Natural killer cell (primary cell): Measurements from ENCODE around the gene GTPBP2. TPM values are rescaled to one million over a fixed set of nuclear protein-coding genes. Genes with fewer than 3 reads are reported as not detected.

Experiments
- ATAC-seq, 3 donors: fragments of 150-1000 bp in 2 of 3; fragments of 200-7000 bp in 1 of 3; cut with Tn5 transposase; 1 replicate in 1 of 3; 2 replicates in 2 of 3; pipeline ENCODE4 v1.10.0; 2021; ENCODE audit warnings: mild to moderate bottlenecking in 2 of 3, moderate library complexity in 2 of 3
- DNase-seq, 2 donors: peaks; one replicate each; pipeline versions ENCODE4 v3.0.0 to v3.0.0-alpha.2; 2013 to 2021; ENCODE audit warnings: mixed read lengths in 1 of 2
- H3K27ac ChIP-seq: one replicate; pipeline ENCODE4 v1.5.1; 2013; ENCODE audit warnings: mild to moderate bottlenecking, low read length
- H3K27me3 ChIP-seq: one replicate; pipeline ENCODE4 v1.6.1; 2013; ENCODE audit warnings: low read length; ENCODE audit not compliant: control insufficient read depth, insufficient read depth
- H3K36me3 ChIP-seq: one replicate; pipeline ENCODE4 v1.6.1; 2013; ENCODE audit warnings: low read length; ENCODE audit not compliant: control insufficient read depth, insufficient read depth
- H3K4me1 ChIP-seq: one replicate; pipeline ENCODE4 v1.6.1; 2013; ENCODE audit warnings: low read length; ENCODE audit not compliant: control insufficient read depth, insufficient read depth
- H3K4me3 ChIP-seq: one replicate; pipeline ENCODE4 v1.5.1; 2013; ENCODE audit warnings: low read length
- H3K9me3 ChIP-seq: one replicate; pipeline ENCODE4 v1.6.1; 2013; ENCODE audit warnings: low read length; ENCODE audit not compliant: control insufficient read depth, insufficient read depth
- H3K27ac Mint-ChIP-seq, 2 donors: one replicate each; pipeline ENCODE4 v1.8.0; 2022; ENCODE audit warnings: mild to moderate bottlenecking in 2 of 2, mixed read lengths in 2 of 2, moderate library complexity in 1 of 2
- H3K27me3 Mint-ChIP-seq, 2 donors: one replicate each; pipeline ENCODE4 v1.8.0; 2022; ENCODE audit warnings: low read depth in 2 of 2, mixed read lengths in 2 of 2
- H3K36me3 Mint-ChIP-seq: one replicate; pipeline ENCODE4 v1.8.0; 2022; ENCODE audit warnings: mixed read lengths
- H3K4me1 Mint-ChIP-seq, 2 donors: one replicate each; pipeline ENCODE4 v1.8.0; 2022; ENCODE audit warnings: mixed read lengths in 2 of 2
- H3K4me3 Mint-ChIP-seq: one replicate; pipeline ENCODE4 v1.8.0; 2022; ENCODE audit warnings: mild to moderate bottlenecking, moderate library complexity, mixed read lengths
- H3K9me3 Mint-ChIP-seq, 2 donors: one replicate each; pipeline ENCODE4 v1.8.0; 2022; ENCODE audit warnings: mixed read lengths in 2 of 2
- WGBS: methylation state at CpG from one replicate; pipeline ENCODE4 v1.1.7; 2013; ENCODE audit warnings: missing lambda C conversion rate; ENCODE audit not compliant: insufficient coverage; 5-methylcytosine and 5-hydroxymethylcytosine counted together
- intact Hi-C: fragments of 100-400 bp; cut with micrococcal nuclease; formaldehyde crosslinking; loops from one replicate; pipeline ENCODE4 v1.14.2; 2022
- total RNA-seq, 4 donors: library from RNA; stranded (reverse); fragments of 120-200 nt in 1 of 4; gene quantifications; one replicate each; pipeline versions ENCODE4 v1.2.3 to v1.2.4, GENCODE V29; 2013 to 2022
- TF ChIP-seq, protein P1 (sequence below): fragments of 200-600 bp; IDR thresholded peaks from one replicate; pipeline ENCODE4 v1.8.0; 2022; ENCODE audit warnings: antibody characterized with exemption

Gene GTPBP2
- total RNA-seq, 3 donors from 2014 or later (not counting 1 experiment from before 2014, with no cell fraction given) = 56.5 to 71.7 (median 69.3) TPM

DNA sequence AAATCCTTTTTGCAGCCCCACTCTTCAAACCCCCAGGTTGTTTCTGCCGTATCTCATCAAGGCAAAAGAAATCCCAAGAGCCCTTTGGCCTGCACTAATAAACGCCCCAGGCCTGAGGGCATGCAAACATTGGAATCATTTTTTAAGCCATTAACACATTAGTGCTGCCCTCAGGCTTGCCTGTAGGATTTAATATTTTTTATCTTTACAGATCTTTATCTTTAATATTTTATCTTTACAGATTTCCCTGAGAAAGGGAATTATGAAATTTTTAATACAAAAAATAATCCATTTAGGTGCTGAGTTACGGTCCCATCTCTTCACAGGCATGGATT, 14.7 kb downstream of the GTPBP2 start:
- 85% methylated on average over 2 of the region's 3 CpGs for WGBS

DNA sequence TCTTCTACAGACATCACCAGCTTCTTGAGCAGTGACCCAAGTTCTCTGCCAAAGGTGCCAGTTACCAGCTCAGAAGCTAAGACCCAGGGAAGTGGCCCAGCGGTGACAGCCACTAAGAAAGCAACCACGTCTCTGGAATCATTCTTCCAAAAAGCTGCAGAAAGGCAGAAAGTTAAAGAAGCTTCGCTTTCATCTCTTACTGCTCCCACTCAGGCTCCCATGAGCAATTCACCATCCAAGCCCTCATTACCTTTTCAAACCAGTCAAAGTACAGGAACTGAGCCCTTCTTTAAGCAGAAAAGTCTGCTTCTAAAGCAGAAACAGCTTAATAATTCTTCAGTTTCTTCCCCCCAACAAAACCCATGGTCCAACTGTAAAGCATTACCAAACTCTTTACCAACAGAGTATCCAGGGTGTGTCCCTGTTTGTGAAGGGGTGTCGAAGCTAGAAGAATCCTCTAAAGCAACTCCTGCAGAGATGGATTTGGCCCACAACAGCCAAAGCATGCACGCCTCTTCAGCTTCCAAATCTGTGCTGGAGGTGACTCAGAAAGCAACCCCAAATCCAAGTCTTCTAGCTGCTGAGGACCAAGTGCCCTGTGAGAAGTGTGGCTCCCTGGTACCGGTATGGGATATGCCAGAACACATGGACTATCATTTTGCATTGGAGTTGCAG, 15.2 kb downstream of the GTPBP2 start:
- Histone ChIP-seq H3K4me3 (no peak overlapping the region), H3K36me3 (peaks cover 31% of the 10 kb centered on the region), H3K27me3 (no peaks in the 10 kb centered on the region), H3K4me1 (no peaks in the 10 kb centered on the region), H3K27ac (no peak overlapping the region), H3K9me3 (no peaks in the 10 kb centered on the region)
- H3K27ac Mint-ChIP-seq = no peak overlapping the region
- DNase-seq = no peak
- ATAC-seq = no peak
- H3K36me3 Mint-ChIP-seq = peaks cover 6% of the 10 kb centered on the region
- no peak overlapping the region for H3K4me3 Mint-ChIP-seq
- intact Hi-C loops = no loop called here
- TF ChIP-seq, protein P1, sequence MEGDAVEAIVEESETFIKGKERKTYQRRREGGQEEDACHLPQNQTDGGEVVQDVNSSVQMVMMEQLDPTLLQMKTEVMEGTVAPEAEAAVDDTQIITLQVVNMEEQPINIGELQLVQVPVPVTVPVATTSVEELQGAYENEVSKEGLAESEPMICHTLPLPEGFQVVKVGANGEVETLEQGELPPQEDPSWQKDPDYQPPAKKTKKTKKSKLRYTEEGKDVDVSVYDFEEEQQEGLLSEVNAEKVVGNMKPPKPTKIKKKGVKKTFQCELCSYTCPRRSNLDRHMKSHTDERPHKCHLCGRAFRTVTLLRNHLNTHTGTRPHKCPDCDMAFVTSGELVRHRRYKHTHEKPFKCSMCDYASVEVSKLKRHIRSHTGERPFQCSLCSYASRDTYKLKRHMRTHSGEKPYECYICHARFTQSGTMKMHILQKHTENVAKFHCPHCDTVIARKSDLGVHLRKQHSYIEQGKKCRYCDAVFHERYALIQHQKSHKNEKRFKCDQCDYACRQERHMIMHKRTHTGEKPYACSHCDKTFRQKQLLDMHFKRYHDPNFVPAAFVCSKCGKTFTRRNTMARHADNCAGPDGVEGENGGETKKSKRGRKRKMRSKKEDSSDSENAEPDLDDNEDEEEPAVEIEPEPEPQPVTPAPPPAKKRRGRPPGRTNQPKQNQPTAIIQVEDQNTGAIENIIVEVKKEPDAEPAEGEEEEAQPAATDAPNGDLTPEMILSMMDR = no peak
- no peaks in the 10 kb centered on the region for H3K27me3 Mint-ChIP-seq
- WGBS = 98% methylated on average over 6 of the region's 6 CpGs
- peaks cover 0 to 5% of the 10 kb centered on the region in 2 donors for H3K4me1 Mint-ChIP-seq
- H3K9me3 Mint-ChIP-seq = no peaks in the 10 kb centered on the region

More for the DNA sequence above, 14.7 kb downstream of the GTPBP2 start:
- Histone ChIP-seq H3K4me1 (no peaks in the 10 kb centered on the region), H3K9me3 (no peaks in the 10 kb centered on the region), H3K27ac (no peak overlapping the region), H3K4me3 (no peak overlapping the region), H3K36me3 (peaks cover 31% of the 10 kb centered on the region), H3K27me3 (no peaks in the 10 kb centered on the region)
- Mint-ChIP-seq H3K4me3 (no peak overlapping the region), H3K9me3 (no peaks in the 10 kb centered on the region), H3K27ac (no peak overlapping the region), H3K27me3 (no peaks in the 10 kb centered on the region), H3K36me3 (peaks cover 6% of the 10 kb centered on the region), H3K4me1 (peaks cover 0 to 5% of the 10 kb centered on the region in 2 donors)
- intact Hi-C loops = no loop called here
- ATAC-seq (no peak), DNase-seq (no peak)
- TF ChIP-seq, protein P1 = no peak

DNA sequence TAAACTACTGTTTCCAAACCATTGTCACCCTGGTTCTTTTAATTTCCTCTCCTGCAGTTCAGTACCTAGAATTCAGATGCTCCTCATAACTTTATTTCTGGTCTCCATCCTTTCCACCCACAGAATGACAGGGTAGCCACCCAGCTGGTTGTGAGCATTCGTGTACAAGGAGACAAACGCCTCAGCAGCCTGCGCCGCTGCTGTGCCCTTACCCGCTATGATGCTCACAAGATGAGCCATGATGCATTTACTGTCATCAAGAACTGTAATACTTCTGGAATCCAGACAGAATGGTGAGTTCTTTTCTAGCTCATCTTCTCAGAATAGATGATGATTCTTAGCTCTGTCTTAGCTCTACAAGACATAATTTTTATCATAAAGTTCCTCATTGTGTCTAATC, 18.6 kb downstream of the GTPBP2 start:
- Histone ChIP-seq H3K4me1 (peaks cover 3% of the 10 kb centered on the region), H3K4me3 (no peak overlapping the region), H3K36me3 (peaks cover 35% of the 10 kb centered on the region), H3K27me3 (no peaks in the 10 kb centered on the region), H3K27ac (no peak overlapping the region), H3K9me3 (no peaks in the 10 kb centered on the region)
- DNase-seq = no peak
- H3K4me3 Mint-ChIP-seq = no peak overlapping the region
- intact Hi-C loops = no loop called here
- no peaks in the 10 kb centered on the region for H3K9me3 Mint-ChIP-seq
- H3K27ac Mint-ChIP-seq = no peak overlapping the region
- WGBS = 99% methylated on average over 5 of the region's 5 CpGs
- peaks cover 5 to 10% of the 10 kb centered on the region in 2 donors for H3K4me1 Mint-ChIP-seq
- ATAC-seq = no peak
- H3K36me3 Mint-ChIP-seq = peaks cover 12% of the 10 kb centered on the region
- no peaks in the 10 kb centered on the region for H3K27me3 Mint-ChIP-seq
- TF ChIP-seq, protein P1 = no peak

DNA sequence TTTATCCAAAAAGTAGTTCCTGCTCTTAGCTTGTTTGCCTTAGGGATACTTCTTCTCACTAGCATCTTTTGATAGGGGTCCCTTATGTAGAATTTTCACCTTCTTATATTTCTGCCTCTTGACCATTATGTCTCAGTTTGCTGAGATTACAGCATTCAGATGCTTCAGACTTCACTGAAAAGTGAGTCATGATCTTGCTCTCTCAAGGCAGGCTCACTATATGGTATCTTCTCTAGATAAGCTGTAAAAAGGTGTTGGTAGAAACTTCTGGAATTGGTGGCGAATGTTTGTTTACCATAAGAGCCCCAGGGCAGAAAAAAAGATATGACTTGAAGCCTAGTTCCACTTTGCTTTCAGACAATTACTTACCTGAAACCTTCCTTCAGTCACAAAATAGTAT, 19.7 kb downstream of the GTPBP2 start:
- 100% methylated on average over 1 of the region's 1 CpG for WGBS
- peak overlapping the region in 1 of 2 donors; percentile 15 for H3K27ac Mint-ChIP-seq

More for the DNA sequence above, 19.7 kb downstream of the GTPBP2 start:
- no peak overlapping the region for H3K27ac ChIP-seq
- Mint-ChIP-seq H3K27me3 (no peaks in the 10 kb centered on the region), H3K4me1 (peaks cover 5 to 10% of the 10 kb centered on the region in 2 donors), H3K9me3 (no peaks in the 10 kb centered on the region), H3K36me3 (peaks cover 12% of the 10 kb centered on the region), H3K4me3 (no peak overlapping the region)
- H3K4me1 ChIP-seq = peaks cover 3% of the 10 kb centered on the region
- H3K4me3 ChIP-seq = no peak overlapping the region
- intact Hi-C loops = no loop called here
- H3K9me3 ChIP-seq = no peaks in the 10 kb centered on the region
- H3K27me3 ChIP-seq = no peaks in the 10 kb centered on the region
- ATAC-seq (no peak), DNase-seq (no peak)
- TF ChIP-seq, protein P1 = no peak
- peaks cover 42% of the 10 kb centered on the region for H3K36me3 ChIP-seq
